ENCODE measurements around the gene NDUFB3. TPM values are rescaled to one million over a fixed set of nuclear protein-coding genes. Genes with fewer than 3 reads are reported as not detected.
A peak's percentile ranks its signal among the peaks of the same experiment; 100 is the strongest.

Gene NDUFB3
- total RNA-seq, 1 donor from 2014 or later = 115 TPM

GRCh38 chr2:201122276-201122675, 50.5 kb downstream of the NDUFB3 start:
- DNase-seq (ENCODE audit: low read depth) = no peak
- TF ChIP-seq EZH2 (IDR thresholded peaks at IDR 0.05; ENCODE audit: insufficient read depth, low read length) = no peak
- no peak for TF ChIP-seq CTCF (IDR thresholded peaks at IDR 0.05; ENCODE audit: insufficient read depth, low read depth, low read length)
- no peak overlapping the region for H3K9ac ChIP-seq (ENCODE audit: low read length)
- no peak overlapping the region for H3K27ac ChIP-seq (ENCODE audit: low read depth, low read length)
- H3K36me3 Mint-ChIP-seq (ENCODE audit: low read depth, unreplicated experiment) = peaks cover 1% of the 10 kb centered on the region
- H3K79me2 ChIP-seq (ENCODE audit: insufficient read depth, low read length) = peaks cover 95% of the 10 kb centered on the region
- H3K27me3 Mint-ChIP-seq (ENCODE audit: low read depth, unreplicated experiment) = no peaks in the 10 kb centered on the region
- H3K27ac Mint-ChIP-seq (ENCODE audit: unreplicated experiment) = peak overlapping the region; percentile 2
- no peaks in the 10 kb centered on the region for H3K9me3 ChIP-seq (ENCODE audit: insufficient read depth, low read depth, low read length)
- FAIRE-seq = no peak
- no peak overlapping the region for H3K4me2 ChIP-seq (ENCODE audit: low read length)
- H3K4me1 Mint-ChIP-seq (ENCODE audit: low read depth, unreplicated experiment) = peaks cover 34% of the 10 kb centered on the region
- no peaks in the 10 kb centered on the region for H3K36me3 ChIP-seq (ENCODE audit: insufficient read depth, low read length)
- H2AFZ ChIP-seq (ENCODE audit: low read depth, low read length) = no peak overlapping the region
- no peak overlapping the region for H3K4me3 ChIP-seq (ENCODE audit: insufficient read depth, low read depth, low read length)
- H3K4me3 Mint-ChIP-seq (ENCODE audit: unreplicated experiment) = no peak overlapping the region
- H4K20me1 ChIP-seq (ENCODE audit: insufficient read depth, low read length) = no peaks in the 10 kb centered on the region
- H3K4me1 ChIP-seq (ENCODE audit: insufficient read depth, low read length) = peaks cover 34% of the 10 kb centered on the region
- H3K9me3 Mint-ChIP-seq (ENCODE audit: unreplicated experiment) = peaks cover 6% of the 10 kb centered on the region
- no peaks in the 10 kb centered on the region for H3K27me3 ChIP-seq (ENCODE audit: insufficient read depth, low read length)

GRCh38 chr2:201126308-201127151, 54.7 kb downstream of the NDUFB3 start:
- Mint-ChIP-seq H3K27me3 (ENCODE audit: low read depth, unreplicated experiment) (no peaks in the 10 kb centered on the region), H3K9me3 (ENCODE audit: unreplicated experiment) (no peaks in the 10 kb centered on the region), H3K4me1 (ENCODE audit: low read depth, unreplicated experiment) (peaks cover 62% of the 10 kb centered on the region), H3K27ac (ENCODE audit: unreplicated experiment) (peak overlapping the region; percentile 93), H3K36me3 (ENCODE audit: low read depth, unreplicated experiment) (peaks cover 1% of the 10 kb centered on the region), H3K4me3 (ENCODE audit: unreplicated experiment) (no peak overlapping the region)
- peak overlapping the region; percentile 68 for H3K9ac ChIP-seq (ENCODE audit: low read length)
- H4K20me1 ChIP-seq (ENCODE audit: insufficient read depth, low read length) = no peaks in the 10 kb centered on the region
- TF ChIP-seq EZH2 (IDR thresholded peaks at IDR 0.05; ENCODE audit: insufficient read depth, low read length) = no peak
- TF ChIP-seq CTCF (IDR thresholded peaks at IDR 0.05; ENCODE audit: insufficient read depth, low read depth, low read length) = no peak
- H3K9me3 ChIP-seq (ENCODE audit: insufficient read depth, low read depth, low read length) = no peaks in the 10 kb centered on the region
- H3K79me2 ChIP-seq (ENCODE audit: insufficient read depth, low read length) = peaks cover 76% of the 10 kb centered on the region
- H3K27me3 ChIP-seq (ENCODE audit: insufficient read depth, low read length) = no peaks in the 10 kb centered on the region
- peak overlapping the region; percentile 98 for H3K27ac ChIP-seq (ENCODE audit: low read depth, low read length)
- FAIRE-seq (no peak), DNase-seq (ENCODE audit: low read depth) (peak; percentile 59)
- H3K4me2 ChIP-seq (ENCODE audit: low read length) = peak overlapping the region; percentile 72
- H3K4me1 ChIP-seq (ENCODE audit: insufficient read depth, low read length) = peaks cover 58% of the 10 kb centered on the region
- no peaks in the 10 kb centered on the region for H3K36me3 ChIP-seq (ENCODE audit: insufficient read depth, low read length)
- H2AFZ ChIP-seq (ENCODE audit: low read depth, low read length) = no peak overlapping the region
- peak overlapping the region; percentile 3 for H3K4me3 ChIP-seq (ENCODE audit: insufficient read depth, low read depth, low read length)

- H3K4me1 Mint-ChIP-seq (ENCODE audit: low read depth, unreplicated experiment) = peaks cover 67% of the 10 kb centered on the region
These were observed 55.3 kb downstream of the NDUFB3 start for GRCh38 chr2:201127152-201127511.

More at GRCh38 chr2:201127152-201127511, 55.3 kb downstream of the NDUFB3 start:
- H3K36me3 ChIP-seq (ENCODE audit: insufficient read depth, low read length) = no peaks in the 10 kb centered on the region
- H3K27ac ChIP-seq (ENCODE audit: low read depth, low read length) = peak overlapping the region; percentile 98
- H2AFZ ChIP-seq (ENCODE audit: low read depth, low read length) = no peak overlapping the region
- Mint-ChIP-seq H3K27me3 (ENCODE audit: low read depth, unreplicated experiment) (no peaks in the 10 kb centered on the region), H3K36me3 (ENCODE audit: low read depth, unreplicated experiment) (peaks cover 1% of the 10 kb centered on the region), H3K9me3 (ENCODE audit: unreplicated experiment) (no peaks in the 10 kb centered on the region), H3K27ac (ENCODE audit: unreplicated experiment) (peak overlapping the region; percentile 71), H3K4me3 (ENCODE audit: unreplicated experiment) (no peak overlapping the region)
- FAIRE-seq (no peak), DNase-seq (ENCODE audit: low read depth) (no peak)
- H4K20me1 ChIP-seq (ENCODE audit: insufficient read depth, low read length) = no peaks in the 10 kb centered on the region
- peak overlapping the region; percentile 72 for H3K4me2 ChIP-seq (ENCODE audit: low read length)
- H3K9ac ChIP-seq (ENCODE audit: low read length) = peak overlapping the region; percentile 68
- H3K79me2 ChIP-seq (ENCODE audit: insufficient read depth, low read length) = peaks cover 76% of the 10 kb centered on the region
- H3K27me3 ChIP-seq (ENCODE audit: insufficient read depth, low read length) = no peaks in the 10 kb centered on the region
- H3K9me3 ChIP-seq (ENCODE audit: insufficient read depth, low read depth, low read length) = no peaks in the 10 kb centered on the region
- H3K4me1 ChIP-seq (ENCODE audit: insufficient read depth, low read length) = peaks cover 60% of the 10 kb centered on the region
- no peak for TF ChIP-seq EZH2 (IDR thresholded peaks at IDR 0.05; ENCODE audit: insufficient read depth, low read length)
- TF ChIP-seq CTCF (IDR thresholded peaks at IDR 0.05; ENCODE audit: insufficient read depth, low read depth, low read length) = no peak
- H3K4me3 ChIP-seq (ENCODE audit: insufficient read depth, low read depth, low read length) = peak overlapping the region; percentile 15
